ENCODE measurements around the gene NPNT. TPM values are rescaled to one million over a fixed set of nuclear protein-coding genes. Genes with fewer than 3 reads are reported as not detected.

Gene NPNT
- total RNA-seq, 3 donors from 2014 or later, result 1.4 to 26.8 (median 11.1) TPM

DNA sequence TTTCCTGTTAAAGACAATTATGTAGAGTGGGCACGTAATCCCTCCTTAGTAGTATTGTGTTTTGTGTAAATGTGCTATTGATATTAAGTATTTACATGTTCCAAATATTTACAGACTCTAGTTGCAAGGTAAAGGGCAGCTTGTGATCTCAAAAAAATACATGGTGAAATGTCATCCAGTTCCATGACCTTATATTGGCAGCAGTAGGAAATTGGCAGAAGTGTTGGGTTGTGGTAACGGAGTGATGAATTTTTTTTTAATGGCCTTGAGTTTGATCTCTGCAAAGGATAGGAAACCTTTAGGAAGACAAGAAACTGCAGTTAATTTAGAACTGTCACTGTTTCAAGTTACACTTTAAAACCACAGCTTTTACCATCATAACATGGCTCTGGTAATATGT lies 74.3 kb downstream of the NPNT start:
- H3K27me3 ChIP-seq, result no peaks in the 10 kb centered on the region

DNA sequence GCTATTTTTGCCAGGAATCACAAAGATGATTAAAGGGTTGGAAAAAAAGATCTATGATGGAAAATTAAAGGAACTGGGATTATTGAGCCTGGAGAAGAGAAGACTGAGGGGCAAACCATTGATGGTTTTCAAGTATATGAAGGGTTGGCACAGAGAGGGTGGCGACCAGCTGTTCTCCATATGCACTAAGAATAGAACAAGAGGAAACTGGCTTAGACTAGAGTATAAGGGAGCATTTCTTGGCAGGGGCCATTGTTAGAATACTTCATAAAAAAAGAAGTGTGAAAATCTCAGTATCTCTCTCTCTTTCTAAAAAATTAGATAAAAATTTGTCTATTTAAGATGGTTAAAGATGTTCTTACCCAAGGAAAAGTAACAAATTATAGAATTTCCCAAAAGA lies 75.1 kb downstream of the NPNT start:
- DNase-seq (ENCODE audit: low spot score in 2 of 2), result no peak
- no peaks in the 10 kb centered on the region for H3K9me3 ChIP-seq
- peaks cover 0 to 5% of the 10 kb centered on the region in 2 donors for H3K4me1 ChIP-seq
- TF ChIP-seq POLR2A (IDR thresholded peaks at IDR 0.05) (no peak), POLR2AphosphoS5 (IDR thresholded peaks at IDR 0.05) (no peak)
- TF ChIP-seq, protein P1, sequence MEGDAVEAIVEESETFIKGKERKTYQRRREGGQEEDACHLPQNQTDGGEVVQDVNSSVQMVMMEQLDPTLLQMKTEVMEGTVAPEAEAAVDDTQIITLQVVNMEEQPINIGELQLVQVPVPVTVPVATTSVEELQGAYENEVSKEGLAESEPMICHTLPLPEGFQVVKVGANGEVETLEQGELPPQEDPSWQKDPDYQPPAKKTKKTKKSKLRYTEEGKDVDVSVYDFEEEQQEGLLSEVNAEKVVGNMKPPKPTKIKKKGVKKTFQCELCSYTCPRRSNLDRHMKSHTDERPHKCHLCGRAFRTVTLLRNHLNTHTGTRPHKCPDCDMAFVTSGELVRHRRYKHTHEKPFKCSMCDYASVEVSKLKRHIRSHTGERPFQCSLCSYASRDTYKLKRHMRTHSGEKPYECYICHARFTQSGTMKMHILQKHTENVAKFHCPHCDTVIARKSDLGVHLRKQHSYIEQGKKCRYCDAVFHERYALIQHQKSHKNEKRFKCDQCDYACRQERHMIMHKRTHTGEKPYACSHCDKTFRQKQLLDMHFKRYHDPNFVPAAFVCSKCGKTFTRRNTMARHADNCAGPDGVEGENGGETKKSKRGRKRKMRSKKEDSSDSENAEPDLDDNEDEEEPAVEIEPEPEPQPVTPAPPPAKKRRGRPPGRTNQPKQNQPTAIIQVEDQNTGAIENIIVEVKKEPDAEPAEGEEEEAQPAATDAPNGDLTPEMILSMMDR (IDR thresholded peaks at IDR 0.05), result no peak
- H3K4me3 ChIP-seq, result no peak overlapping the region
- intact Hi-C loops (cut with DNase I; ENCODE audit: low total_unique reads), result no loop called here
- no peaks in the 10 kb centered on the region for H3K36me3 ChIP-seq
- no peaks in the 10 kb centered on the region for H3K27me3 ChIP-seq
- H3K27ac ChIP-seq, result no peak overlapping the region

More for the DNA sequence above, 74.3 kb downstream of the NPNT start:
- intact Hi-C loops (cut with DNase I; ENCODE audit: low total_unique reads), result no loop called here
- H3K27ac ChIP-seq, result no peak overlapping the region
- no peaks in the 10 kb centered on the region for H3K9me3 ChIP-seq
- no peak overlapping the region for H3K4me3 ChIP-seq
- H3K4me1 ChIP-seq, result peaks cover 0 to 5% of the 10 kb centered on the region in 2 donors
- DNase-seq (ENCODE audit: low spot score in 2 of 2), result no peak
- no peaks in the 10 kb centered on the region for H3K36me3 ChIP-seq
- no peak for TF ChIP-seq POLR2AphosphoS5 (IDR thresholded peaks at IDR 0.05)
- TF ChIP-seq, protein P1 (IDR thresholded peaks at IDR 0.05), result no peak
- TF ChIP-seq POLR2A (IDR thresholded peaks at IDR 0.05), result no peak

DNA sequence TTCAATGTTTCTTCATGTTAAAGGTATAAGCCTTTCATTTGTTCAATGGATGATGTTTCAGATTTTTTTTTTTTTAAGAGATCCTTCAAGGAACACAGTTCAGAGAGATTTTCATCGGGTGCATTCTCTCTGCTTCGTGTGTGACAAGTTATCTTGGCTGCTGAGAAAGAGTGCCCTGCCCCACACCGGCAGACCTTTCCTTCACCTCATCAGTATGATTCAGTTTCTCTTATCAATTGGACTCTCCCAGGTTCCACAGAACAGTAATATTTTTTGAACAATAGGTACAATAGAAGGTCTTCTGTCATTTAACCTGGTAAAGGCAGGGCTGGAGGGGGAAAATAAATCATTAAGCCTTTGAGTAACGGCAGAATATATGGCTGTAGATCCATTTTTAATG lies 75.8 kb downstream of the NPNT start:
- no peak for DNase-seq (ENCODE audit: low spot score in 2 of 2)
- H3K36me3 ChIP-seq, result no peaks in the 10 kb centered on the region
- no peaks in the 10 kb centered on the region for H3K9me3 ChIP-seq
- no peak overlapping the region for H3K27ac ChIP-seq
- H3K27me3 ChIP-seq, result no peaks in the 10 kb centered on the region
- peaks cover 0 to 5% of the 10 kb centered on the region in 2 donors for H3K4me1 ChIP-seq
- intact Hi-C loops (cut with DNase I; ENCODE audit: low total_unique reads), result no loop called here
- H3K4me3 ChIP-seq, result no peak overlapping the region
- TF ChIP-seq POLR2AphosphoS5 (IDR thresholded peaks at IDR 0.05) (no peak), POLR2A (IDR thresholded peaks at IDR 0.05) (no peak)
- TF ChIP-seq, protein P1 (IDR thresholded peaks at IDR 0.05), result no peak

DNA sequence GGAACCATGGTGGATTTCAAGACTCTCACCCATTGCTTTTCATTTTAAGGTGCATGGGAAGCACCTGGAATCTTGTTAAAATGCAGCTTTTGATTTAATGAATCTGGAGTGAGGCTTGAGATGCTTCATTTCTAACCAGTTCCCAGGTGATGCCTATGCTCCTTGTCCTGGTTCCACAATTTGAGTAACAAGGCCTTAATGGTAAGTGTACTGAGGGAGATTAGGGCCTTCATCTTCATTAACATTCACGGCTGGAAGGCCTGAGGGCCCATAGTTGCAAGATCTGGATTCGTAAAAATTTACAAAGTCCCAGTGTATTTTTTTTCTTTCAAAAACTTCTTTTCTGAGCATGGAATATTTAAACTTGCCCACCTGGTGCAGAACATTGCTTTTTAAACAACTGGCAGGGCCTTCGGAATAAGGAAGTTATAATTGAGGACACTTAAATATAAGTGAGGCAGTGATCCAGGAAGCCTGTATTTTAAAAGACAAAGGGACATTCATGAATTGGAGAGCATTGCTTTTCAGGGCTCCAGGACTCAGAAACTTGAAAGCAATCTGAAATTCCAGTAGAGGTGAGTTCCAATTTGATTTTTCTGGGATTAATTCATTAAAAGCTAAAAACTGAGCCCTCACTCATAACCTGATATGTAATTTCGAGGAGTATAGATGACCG lies 77.8 kb downstream of the NPNT start:
- H3K4me1 ChIP-seq, result no peaks in the 10 kb centered on the region
- no peak overlapping the region for H3K4me3 ChIP-seq
- DNase-seq (ENCODE audit: low spot score in 2 of 2), result no peak
- no peak overlapping the region for H3K27ac ChIP-seq
- H3K36me3 ChIP-seq, result no peaks in the 10 kb centered on the region
- H3K27me3 ChIP-seq, result no peaks in the 10 kb centered on the region
- intact Hi-C loops (cut with DNase I; ENCODE audit: low total_unique reads), result no loop called here
- TF ChIP-seq POLR2A (IDR thresholded peaks at IDR 0.05) (no peak), POLR2AphosphoS5 (IDR thresholded peaks at IDR 0.05) (no peak)
- TF ChIP-seq, protein P1 (IDR thresholded peaks at IDR 0.05), result no peak
- H3K9me3 ChIP-seq, result no peaks in the 10 kb centered on the region

DNA sequence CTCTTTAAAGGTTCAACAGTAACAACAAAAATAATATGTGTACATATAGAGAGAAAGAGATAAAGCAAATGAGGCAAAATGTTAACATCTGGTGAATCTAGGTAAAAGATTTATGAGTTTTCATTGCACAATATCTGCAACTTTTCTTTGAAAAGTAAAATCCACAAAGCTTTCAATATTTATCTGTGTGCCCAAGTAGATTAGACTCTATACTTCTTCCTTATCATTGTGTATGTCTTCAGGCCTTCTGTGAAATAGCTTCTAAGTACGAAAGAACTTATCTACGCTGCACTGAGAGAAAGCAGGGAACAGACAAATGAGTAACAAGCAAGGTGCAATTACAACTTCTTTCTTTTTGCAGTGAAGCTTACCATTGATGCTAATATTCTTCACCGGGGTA lies 81.6 kb downstream of the NPNT start:
- Histone ChIP-seq H3K36me3 (no peaks in the 10 kb centered on the region), H3K27me3 (no peaks in the 10 kb centered on the region), H3K4me1 (no peaks in the 10 kb centered on the region), H3K9me3 (no peaks in the 10 kb centered on the region), H3K27ac (no peak overlapping the region), H3K4me3 (no peak overlapping the region)
- no peak for TF ChIP-seq POLR2AphosphoS5 (IDR thresholded peaks at IDR 0.05)
- TF ChIP-seq, protein P1 (IDR thresholded peaks at IDR 0.05), result no peak
- TF ChIP-seq POLR2A (IDR thresholded peaks at IDR 0.05), result no peak
- no peak for DNase-seq (ENCODE audit: low spot score in 2 of 2)
- intact Hi-C loops (cut with DNase I; ENCODE audit: low total_unique reads), result no loop called here

Data from breast epithelium (tissue), 4 donors.